Measurements from ENCODE around the gene SDF4.

Gene SDF4

GRCh38 chr1:1231400-1232207, at the start of gene SDF4:
TSS of gene SDF4 (minus strand) at chr1:1232001. CDS start at chr1:1228772, 3,229 bp downstream.
- H3K27ac ChIP-seq (ENCODE audit: low read depth, low read length): peak within 1 kb of the TSS; percentile 55
- no peaks in the 10 kb centered on the region for H3K9me2 ChIP-seq (replicated peaks; ENCODE audit: control insufficient read depth, low read length)
- no peaks in the 10 kb centered on the region for H3K9me3 ChIP-seq (ENCODE audit: control insufficient read depth, insufficient read depth, low read length)
- no peaks in the 10 kb centered on the region for H3K27me3 ChIP-seq (ENCODE audit: control insufficient read depth, low read length)
- TF ChIP-seq CTCF (IDR thresholded peaks at IDR 0.05; ENCODE audit: low read depth, low read length, poor library complexity, severe bottlenecking) (no peak), EZH2phosphoT487 (IDR thresholded peaks at IDR 0.05; ENCODE audit: borderline replicate concordance, low read length) (no peak)
- H4K20me1 ChIP-seq (ENCODE audit: control insufficient read depth, insufficient read depth, low read depth, low read length): no peaks in the 10 kb centered on the region; the same call in 1 of the 2 replicates
- H3K4me2 ChIP-seq (ENCODE audit: low read length): peak within 1 kb of the TSS; percentile 82
- H3K79me2 ChIP-seq (ENCODE audit: control insufficient read depth, low read length): peaks cover 83% of the 10 kb centered on the region
- H3F3A ChIP-seq (ENCODE audit: control insufficient read depth, insufficient read depth): no peaks in the 10 kb centered on the region
- H3K4me1 ChIP-seq (ENCODE audit: control insufficient read depth, low read length): peaks cover 22% of the 10 kb centered on the region
- peaks cover 57% of the 10 kb centered on the region for H3K36me3 ChIP-seq (ENCODE audit: control insufficient read depth, low read length)
- H3K4me3 ChIP-seq (ENCODE audit: low read length): peak within 1 kb of the TSS; percentile 92

GRCh38 chr1:1280782-1281481, 49.1 kb upstream of the SDF4 start:
- H3K36me3 ChIP-seq (ENCODE audit: control insufficient read depth, low read length): no peaks in the 10 kb centered on the region
- H3K9me2 ChIP-seq (replicated peaks; ENCODE audit: control insufficient read depth, low read length): no peaks in the 10 kb centered on the region
- TF ChIP-seq CTCF (IDR thresholded peaks at IDR 0.05; ENCODE audit: low read depth, low read length, poor library complexity, severe bottlenecking) (no peak), EZH2phosphoT487 (IDR thresholded peaks at IDR 0.05; ENCODE audit: borderline replicate concordance, low read length) (no peak)
- H3K27me3 ChIP-seq (ENCODE audit: control insufficient read depth, low read length): no peaks in the 10 kb centered on the region
- H3K27ac ChIP-seq (ENCODE audit: low read depth, low read length): no peak overlapping the region
- no peaks in the 10 kb centered on the region for H3K4me1 ChIP-seq (ENCODE audit: control insufficient read depth, low read length)
- no peaks in the 10 kb centered on the region for H4K20me1 ChIP-seq (ENCODE audit: control insufficient read depth, insufficient read depth, low read depth, low read length)
- no peak overlapping the region for H3K4me3 ChIP-seq (ENCODE audit: low read length)
- H3K9me3 ChIP-seq (ENCODE audit: control insufficient read depth, insufficient read depth, low read length): no peaks in the 10 kb centered on the region
- H3F3A ChIP-seq (ENCODE audit: control insufficient read depth, insufficient read depth): no peaks in the 10 kb centered on the region
- no peak overlapping the region for H3K4me2 ChIP-seq (ENCODE audit: low read length)
- no peaks in the 10 kb centered on the region for H3K79me2 ChIP-seq (ENCODE audit: control insufficient read depth, low read length)

- Histone ChIP-seq H3K4me2 (ENCODE audit: low read length) (no peak overlapping the region), H3K27ac (ENCODE audit: low read depth, low read length) (no peak overlapping the region), H4K20me1 (ENCODE audit: control insufficient read depth, insufficient read depth, low read depth, low read length) (no peaks in the 10 kb centered on the region), H3K4me1 (ENCODE audit: control insufficient read depth, low read length) (peaks cover 9% of the 10 kb centered on the region), H3K27me3 (ENCODE audit: control insufficient read depth, low read length) (no peaks in the 10 kb centered on the region), H3K36me3 (ENCODE audit: control insufficient read depth, low read length) (no peaks in the 10 kb centered on the region), H3K79me2 (ENCODE audit: control insufficient read depth, low read length) (peaks cover 5% of the 10 kb centered on the region), H3F3A (ENCODE audit: control insufficient read depth, insufficient read depth) (no peaks in the 10 kb centered on the region), H3K4me3 (ENCODE audit: low read length) (no peak overlapping the region), H3K9me2 (replicated peaks; ENCODE audit: control insufficient read depth, low read length) (no peaks in the 10 kb centered on the region), H3K9me3 (ENCODE audit: control insufficient read depth, insufficient read depth, low read length) (no peaks in the 10 kb centered on the region)
- TF ChIP-seq EZH2phosphoT487 (IDR thresholded peaks at IDR 0.05; ENCODE audit: borderline replicate concordance, low read length): no peak
- TF ChIP-seq CTCF (IDR thresholded peaks at IDR 0.05; ENCODE audit: low read depth, low read length, poor library complexity, severe bottlenecking): no peak
Measured at GRCh38 chr1:1279028-1279427, 47.2 kb upstream of the SDF4 start.
